HG03460 (cell line): ENCODE measurements around the gene SSBP2.
A peak's percentile ranks its signal among the peaks of the same experiment; 100 is the strongest.

Experiments
- ATAC-seq: cut with Tn5 transposase; IDR thresholded peaks from one replicate; pipeline ENCODE4 v1.9.1; 2021; ENCODE audit not compliant: unreplicated experiment

Gene SSBP2

DNA sequence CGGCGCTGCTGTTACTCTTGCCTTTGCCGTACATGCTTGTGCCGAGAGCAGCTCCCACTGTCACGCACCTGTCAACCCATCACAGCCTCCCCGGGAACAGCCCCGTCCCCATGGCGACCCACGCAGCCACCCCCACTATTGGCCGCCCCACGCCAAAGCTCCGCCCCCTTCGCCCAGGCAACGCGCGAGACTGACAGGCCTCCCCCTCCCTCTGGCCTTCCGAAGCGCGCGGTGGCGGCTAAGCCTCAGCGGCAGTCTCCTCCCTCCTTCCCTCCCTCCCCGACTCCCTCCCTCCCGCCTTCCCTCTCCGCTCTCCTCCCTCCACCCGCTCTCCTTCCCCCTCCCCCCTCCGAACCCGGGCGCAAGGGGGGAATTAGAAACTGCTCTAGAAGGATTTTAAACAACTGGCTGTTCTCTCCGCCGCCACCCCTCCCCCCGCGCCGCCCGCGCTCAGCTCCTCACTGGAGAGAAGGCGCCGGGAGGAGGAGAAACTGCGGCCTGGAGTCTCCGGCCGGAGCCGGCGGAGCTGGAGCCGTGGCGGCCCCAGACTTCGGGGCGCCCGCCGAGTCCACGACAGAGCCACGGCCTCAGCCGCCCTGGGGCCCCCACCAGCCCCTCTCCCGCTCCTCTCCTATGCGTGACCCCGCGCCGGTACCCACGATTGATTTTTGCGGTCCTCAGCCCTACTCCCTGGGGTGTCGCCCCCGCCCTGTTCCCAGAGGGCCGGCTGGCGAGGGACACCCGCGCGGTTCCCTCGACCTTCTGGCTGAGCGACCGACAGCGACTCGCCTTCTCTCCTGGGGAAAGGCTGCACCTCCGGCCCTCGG is at the start of gene SSBP2:
TSS of gene SSBP2 (minus strand) at position 89 of the 827 bp plus-strand sequence. CDS start at position 34, 55 bp downstream.
- ATAC-seq = peak; percentile 79

DNA sequence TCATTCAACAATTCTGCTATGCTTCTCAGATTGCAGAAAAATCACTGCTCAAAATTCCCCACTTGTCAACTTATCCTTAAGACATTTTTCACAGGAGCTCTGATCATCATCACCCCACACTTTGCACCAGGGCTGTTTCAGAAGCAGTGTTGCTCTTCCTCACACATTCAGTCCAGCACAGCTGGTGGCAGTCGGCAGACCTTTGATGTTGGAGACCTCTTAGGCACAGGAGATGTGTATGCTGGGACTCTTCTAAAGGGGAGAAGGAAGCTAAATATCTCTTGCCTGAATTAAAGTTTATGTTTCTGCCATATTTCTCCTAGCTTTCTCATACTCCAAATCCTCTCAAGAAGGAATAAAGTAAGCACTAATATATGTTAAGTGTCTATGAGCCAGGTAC is 44.8 kb upstream of the SSBP2 start:
- no peak for ATAC-seq

DNA sequence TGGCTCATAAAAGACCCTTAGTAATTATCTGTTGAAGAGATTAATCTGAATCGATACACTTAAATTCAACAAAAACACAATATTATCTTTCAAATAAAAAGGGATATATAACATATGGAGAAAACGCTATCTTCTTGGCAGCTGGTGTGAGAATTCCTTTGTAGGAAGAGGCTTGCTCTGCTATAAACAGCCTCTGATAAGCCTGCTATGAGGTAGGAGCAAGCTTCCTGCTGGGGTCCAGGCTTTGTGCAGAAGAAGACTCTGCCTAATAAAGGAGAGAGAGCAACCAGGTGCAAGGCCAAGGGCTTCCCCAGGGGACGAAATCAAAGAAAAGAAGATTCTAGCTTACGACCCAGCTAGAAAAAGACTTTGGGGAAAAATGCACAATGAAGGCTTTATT is 43.3 kb upstream of the SSBP2 start:
- no peak for ATAC-seq

DNA sequence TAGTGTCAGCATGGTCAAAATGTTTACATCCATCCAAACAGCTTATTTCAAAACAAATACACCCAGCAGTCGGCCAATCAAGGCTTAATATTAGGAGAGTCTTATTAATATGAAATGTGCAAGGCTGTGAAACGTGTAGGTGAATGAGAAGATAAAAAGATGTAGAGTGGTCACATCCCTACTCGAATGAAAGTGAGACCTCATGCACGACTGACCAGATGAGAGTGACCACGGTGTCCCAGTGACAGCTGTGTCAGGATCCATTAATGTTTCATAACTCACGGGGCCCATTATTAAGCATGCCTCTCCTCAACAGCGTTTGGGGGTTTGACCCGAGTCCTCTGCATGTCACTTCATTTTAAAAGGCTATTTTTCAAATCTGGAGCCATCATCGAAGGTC is 39.4 kb upstream of the SSBP2 start:
- no peak for ATAC-seq

DNA sequence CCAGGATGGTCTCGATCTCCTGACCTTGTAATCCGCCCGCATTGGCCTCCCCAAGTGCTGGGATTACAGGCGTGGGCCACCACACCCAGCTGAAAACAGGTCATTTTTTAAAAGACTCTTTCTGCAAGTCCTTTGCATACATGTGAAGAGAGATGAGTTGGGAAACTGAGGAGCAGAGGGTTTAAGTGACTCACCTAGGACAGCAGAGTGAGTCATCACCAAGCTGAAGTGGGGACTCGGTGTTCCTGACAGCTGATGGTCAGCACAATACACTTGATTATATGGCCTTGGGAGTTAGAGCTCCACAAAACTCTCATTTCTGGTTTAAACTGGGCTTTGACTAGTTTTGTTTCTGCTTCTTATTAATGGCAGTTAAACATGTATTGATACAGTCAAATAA is 38.1 kb upstream of the SSBP2 start:
- ATAC-seq = no peak

DNA sequence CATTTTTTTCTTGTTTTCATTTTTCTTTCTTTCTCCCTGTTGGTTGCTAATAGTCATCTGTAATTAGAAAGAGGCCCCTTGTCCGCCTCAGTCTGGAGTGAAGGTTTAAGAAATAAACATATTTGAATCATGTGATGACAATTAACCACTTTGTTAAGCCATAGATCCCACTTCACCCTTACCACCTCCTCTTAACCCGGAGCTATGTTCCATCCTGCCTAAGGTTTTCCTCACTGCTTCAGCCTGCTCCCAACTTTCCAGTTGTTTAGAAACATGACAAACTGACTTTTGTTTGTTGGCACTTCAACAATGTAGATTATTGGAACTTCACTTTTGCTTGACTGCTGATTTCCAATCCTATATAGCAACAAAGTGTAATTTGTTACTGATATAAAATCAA is 37.4 kb upstream of the SSBP2 start:
- no peak for ATAC-seq

DNA sequence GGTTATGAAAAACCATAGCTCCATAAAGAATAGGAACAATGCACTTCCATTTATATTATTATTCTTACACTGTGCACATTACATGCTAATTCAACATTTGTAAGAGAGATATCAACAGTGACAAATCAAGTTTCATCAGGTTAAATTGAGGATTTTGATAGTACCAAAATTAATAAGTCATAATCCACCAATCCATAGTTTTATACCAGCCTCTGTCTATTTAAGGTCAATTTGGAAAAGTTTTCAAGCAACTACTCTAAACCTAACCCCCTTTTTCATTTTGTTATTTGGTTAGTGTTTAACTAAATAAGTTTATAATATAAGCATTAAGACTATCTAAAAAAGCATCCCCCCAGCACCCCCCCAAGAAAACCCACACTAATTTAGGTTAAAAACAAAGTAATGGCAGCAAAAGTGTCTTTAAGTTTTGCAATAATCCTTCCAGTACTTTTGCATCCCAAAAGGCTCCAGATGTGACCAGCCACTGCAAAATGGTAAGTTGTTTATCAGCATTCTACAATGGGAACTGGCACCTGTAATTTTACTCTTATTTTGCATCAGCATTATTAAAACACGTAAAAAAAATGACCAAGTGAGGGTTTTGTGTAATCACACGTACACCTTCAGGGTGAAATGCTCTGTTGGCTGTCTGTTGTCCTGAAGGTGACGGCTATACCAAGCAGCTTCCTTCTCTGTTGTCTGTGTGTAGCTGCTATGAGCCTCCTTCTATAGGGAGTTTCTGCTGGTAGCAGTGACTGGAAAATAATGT is 36.8 kb upstream of the SSBP2 start:
- no peak for ATAC-seq

DNA sequence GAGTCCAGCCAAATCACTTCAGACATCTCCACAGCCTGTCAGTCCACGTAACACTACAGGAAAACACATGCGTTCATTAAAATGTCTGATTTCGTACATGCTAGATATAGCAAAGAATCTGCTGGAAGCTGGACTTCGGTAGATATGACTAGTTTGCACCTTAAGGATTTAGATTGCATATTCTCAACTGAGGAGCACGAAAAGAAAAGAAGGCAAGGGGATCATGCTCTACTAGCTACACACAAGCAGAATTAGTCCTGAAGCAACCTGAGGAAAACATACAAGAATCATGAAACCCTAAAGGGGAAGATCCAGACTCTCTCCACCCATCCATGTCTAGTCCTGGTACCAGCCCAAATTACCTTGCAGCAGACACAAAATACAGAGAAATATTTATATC is 36.1 kb upstream of the SSBP2 start:
- ATAC-seq = no peak

DNA sequence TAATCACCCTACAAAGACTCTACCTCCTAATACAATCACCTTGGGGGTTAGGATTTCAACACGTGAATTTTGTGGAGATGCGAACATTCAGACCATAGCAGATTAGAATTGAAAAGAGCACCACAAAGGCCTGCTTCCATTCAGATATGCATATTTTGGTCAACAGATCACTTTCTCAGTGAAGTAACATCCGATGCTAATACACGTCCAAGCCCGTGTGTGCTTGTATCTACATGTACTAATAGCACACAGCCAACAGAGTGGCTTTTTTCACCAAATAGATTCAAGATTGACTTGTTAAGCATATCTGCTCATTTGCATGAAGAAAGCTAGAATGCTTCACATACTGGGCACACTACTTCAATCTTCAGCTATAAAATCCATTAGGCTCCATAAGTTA is 35.6 kb upstream of the SSBP2 start:
- ATAC-seq = no peak

DNA sequence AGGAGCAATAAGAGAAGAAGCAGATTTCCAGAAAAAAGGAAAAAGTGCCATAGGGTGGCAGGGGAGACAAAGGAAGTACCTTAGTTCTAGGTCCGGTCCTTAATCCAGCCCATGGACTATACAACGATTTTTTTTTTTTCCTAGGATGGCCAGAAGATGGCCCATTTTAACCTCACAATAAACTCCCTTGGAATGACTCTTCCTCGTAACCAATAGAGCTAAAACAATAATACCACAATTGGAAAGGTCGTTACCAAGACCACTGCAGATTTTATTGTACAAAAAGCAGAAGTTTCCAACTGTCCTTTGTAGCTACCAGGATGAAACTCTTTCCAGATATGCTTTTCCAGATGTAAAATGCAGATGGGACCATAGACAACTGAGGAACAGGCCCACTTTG is 34.4 kb upstream of the SSBP2 start:
- ATAC-seq = no peak

DNA sequence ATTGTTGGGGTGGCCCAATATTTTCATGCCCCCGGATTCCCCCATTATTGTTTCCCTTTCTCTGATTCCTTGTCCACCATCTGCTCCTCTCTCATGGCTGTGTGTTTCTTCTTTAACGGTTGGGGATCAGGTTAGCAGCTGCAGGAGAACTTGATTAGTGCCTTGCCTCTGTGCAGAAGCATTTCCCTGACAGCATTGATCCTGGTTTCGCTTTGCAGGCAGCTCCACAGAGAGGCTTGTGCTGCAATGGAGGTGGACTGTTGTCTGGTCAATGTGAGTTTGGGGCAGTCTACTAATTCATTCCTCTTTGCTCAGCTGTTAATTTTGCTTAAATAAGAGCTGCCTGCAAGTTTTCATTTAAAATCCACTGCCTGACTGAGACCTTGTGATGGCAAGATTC is 32.5 kb upstream of the SSBP2 start:
- no peak for ATAC-seq

DNA sequence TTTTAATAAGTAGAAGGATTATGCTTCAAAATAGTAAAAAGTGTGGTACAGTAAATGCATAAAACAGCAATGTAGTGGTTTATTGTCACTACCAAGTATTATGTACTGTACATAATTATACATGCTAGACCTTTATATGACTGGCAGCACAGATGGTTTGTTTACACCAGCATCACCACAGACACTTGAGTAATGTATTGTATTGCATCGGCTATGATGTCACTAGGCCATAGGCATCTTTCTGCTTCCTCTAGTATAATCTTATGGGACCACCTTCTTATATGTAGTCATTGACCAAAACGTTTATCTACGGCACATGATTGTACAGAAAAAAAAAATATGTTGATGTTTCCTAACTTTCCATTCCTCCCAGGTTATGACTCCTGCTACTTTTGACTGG is 31.9 kb upstream of the SSBP2 start:
- ATAC-seq = no peak

DNA sequence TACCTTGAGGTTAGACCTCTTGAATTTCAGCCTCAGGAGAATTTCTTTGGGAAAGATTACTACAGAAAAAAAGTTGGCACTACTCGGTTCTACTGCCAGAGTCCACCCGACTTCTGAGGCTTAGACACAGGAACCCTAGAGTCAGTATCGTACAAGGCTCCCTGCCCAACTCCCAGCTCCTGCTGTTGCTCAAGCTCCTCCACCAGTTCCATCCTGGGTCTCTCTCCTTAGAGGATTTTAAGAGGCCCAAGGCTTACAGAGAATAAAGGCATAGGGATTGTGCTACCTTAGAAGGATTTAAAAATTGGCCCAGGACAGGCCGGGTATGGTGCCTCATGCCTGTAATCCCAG is 29.0 kb upstream of the SSBP2 start:
- ATAC-seq = no peak

DNA sequence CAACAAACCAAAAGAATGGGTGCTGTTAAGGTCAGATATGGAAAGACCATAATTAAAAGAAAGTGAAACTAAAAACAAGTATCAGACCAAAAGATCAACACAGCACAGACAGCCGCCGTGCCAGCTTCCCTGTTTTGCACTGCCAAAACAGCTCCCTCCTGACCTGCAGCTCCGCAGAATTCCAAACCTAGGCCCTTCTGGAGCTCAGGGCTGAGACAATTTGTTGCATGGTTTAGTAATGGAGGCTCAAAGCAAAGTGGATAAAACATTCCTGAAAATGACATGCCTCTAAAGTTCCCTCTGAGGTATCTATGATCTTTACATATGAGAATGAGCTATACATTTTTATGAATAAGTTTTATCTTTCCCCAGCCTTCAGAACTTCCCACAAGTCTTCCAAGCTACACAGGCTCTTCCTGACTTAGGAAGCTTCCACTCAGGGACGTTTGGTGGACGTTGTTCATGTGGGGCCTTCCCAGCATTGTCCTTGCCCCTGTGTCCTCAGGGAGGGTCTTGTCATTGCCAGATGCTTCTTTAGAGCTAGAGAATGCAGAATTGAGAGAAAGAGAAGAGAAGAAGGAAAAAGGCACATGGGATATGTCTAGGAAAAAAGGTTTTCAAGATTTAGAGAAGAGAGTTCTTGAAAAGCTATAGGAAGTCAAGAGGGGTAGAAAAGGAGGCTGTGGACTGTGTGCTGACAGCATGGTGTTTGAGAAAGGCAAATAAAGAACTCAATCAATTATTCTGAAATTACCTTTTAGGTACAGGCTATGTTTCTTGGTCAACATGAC is 28.4 kb upstream of the SSBP2 start:
- peak; percentile 89 for ATAC-seq

DNA sequence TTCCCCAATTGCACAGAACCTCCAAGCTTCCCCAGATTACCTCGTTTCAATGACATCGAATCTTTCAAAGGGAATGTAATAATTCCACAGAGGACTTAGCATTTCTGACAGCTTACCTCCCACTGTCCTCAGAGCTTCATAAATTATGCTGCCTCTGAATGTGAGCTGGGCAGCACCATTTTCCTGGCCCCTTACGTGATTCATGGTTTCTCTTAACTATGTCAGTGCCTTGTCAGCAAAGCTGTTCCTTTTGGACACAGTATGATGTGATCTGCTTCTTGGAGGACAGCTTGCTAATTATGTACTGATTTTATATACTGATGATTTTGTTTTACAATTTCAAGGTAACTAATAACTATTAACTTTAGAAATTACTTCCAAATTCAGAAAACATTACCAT is 27.7 kb upstream of the SSBP2 start:
- no peak for ATAC-seq

DNA sequence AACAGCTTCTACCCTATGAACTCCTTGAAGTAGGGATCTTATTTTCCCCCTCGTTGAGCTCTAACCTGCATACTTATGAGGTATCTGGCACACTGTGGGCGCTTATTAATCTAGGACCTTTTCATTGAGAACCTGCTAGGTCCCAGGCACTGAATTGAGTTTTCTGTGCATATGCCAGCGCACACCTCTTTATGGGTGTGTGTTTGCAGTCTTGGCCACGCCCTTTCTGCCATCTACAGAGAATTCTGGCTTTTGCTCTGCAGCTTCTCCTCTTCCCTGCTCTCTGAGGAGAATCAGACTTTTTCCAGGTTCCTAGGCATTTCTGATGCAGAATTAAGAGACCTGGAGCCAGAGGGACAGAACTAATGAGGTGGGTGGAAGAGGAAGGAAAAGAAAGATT is 25.4 kb upstream of the SSBP2 start:
- ATAC-seq = no peak

DNA sequence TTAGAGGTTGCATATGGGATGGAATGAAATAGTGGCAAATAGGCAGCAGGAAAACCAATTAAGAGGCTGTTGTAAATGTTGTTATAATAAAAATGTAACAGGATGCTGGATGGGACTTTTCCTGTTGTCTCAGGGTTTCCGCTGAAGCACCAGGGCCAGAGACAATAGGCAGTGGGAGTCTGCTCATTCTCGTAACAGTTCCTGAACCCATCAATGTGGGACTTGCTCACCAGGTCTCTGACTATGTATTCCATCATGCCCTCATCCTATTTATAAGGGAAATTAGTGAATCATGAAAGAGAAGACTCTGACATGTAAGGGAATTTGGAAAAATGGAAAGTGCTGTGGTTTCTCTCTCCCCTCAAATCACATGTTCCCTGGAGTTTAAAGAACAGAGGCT is 23.5 kb upstream of the SSBP2 start:
- ATAC-seq = no peak

DNA sequence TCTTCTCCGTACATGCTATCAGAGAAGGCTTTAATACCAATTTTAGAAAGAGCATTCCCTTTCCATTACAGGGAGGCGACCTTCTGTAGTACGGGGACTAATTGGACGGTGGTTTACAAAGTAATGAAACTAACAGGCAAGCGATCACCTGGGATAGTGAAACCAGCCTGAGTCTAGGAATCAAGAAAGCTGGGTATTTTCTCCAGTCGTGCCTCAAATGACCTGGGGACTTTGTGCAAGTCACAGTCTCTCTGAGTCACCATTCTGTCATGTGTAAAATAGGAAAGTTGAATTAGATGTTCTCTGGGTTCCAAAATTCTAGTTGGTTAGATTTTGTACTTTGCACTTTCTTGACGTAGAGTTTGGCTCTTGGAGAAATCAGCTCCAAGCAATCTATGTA is 22.7 kb upstream of the SSBP2 start:
- no peak for ATAC-seq

DNA sequence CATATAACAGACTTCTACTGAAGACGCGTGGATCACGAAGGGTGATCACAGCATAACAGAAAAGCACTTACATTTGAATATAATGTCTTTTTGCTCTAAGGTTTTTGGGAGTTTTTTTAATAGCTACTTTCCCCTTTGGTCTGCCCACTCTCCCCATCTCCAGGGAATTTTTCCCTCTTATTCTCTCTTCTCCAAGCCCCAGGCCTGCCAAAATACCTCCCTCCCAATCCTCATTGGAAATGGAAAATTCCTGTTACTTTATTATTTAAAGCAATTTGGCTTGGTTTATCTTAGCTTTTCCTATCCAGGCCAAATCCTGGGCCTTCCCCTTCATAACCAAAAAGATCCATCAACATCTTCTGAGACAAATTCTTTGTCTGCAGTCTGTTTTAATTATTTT is 22.3 kb upstream of the SSBP2 start:
- no peak for ATAC-seq

DNA sequence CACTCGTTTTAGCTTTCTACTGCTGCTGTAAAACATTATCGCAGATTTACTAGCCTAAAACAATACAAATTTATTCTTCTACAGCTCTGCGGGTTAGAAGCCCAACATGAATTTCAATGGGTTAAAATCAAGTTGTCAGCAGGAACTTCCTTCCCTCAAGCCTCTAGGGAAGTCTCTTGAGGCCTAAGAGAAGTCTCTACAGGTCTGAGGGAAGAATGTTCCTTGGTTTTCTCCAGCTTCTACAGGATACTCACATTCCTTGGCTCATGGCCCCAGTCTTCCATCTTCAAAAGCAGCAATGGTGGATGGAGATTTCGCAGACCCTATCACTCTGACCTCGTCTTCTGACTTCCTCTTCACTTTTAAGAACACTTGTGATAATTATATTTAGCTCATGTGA is 21.6 kb upstream of the SSBP2 start:
- no peak for ATAC-seq

DNA sequence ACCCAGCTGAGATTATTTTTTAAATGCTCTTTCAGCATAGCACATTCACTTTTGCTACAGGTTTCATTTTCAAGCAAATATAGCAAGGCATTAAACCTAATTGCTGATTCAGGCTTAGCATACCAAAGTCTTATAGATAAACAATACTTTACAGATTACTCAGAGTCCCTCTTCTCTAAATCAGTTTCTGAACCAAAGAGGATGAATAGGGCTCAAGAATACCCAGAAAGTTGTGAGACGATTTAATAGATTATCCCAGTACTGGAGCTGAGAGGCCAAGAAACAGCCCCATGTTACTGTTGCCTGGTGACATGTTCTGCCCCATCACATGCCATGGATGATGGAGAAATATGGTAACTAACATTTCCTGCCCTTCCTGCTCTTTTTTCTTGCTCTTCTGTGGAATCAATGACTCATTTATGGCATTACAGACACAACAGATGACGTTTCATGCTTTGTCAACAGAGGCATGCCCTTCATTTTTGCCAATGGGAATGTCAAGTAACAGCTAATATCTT is 18.1 kb upstream of the SSBP2 start:
- ATAC-seq = no peak

DNA sequence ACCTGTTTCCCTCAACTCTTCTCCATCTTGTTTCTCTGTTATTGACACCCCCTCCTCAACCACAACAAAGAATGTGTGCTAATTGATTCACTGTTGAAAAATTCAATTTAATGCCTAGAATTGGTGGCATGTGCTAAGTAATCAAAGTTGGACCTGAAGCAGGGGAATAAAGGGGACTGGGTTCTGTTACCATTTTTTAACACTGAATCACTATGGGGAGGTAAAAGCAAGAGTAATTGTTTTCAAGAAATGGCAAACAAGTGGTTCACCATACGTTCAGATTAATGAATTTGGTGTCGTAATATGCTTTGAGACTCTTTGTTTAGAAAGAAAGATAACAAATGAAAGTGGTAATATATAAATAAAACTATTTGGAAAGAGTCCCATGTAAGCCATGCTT is 17.0 kb upstream of the SSBP2 start:
- no peak for ATAC-seq
